H1 (cell line): ENCODE results near the gene YIPF2. TPM values are rescaled to one million over a fixed set of nuclear protein-coding genes. Genes with fewer than 3 reads are reported as not detected.

Experiments used
- CTCF ChIA-PET: fragments of 300-600 bp; sonication (Branson Sonifier 250); formaldehyde crosslinking; loops from one replicate; lab custom pipeline; 2021; ENCODE audit not compliant: partially characterized antibody; lab: Charles Lee
- POLR2A ChIA-PET: fragments of 300-600 bp; sonication (Branson Sonifier 250); formaldehyde crosslinking; loops from one replicate; lab custom pipeline; 2021; ENCODE audit warnings: inconsistent platforms; ENCODE audit not compliant: partially characterized antibody; lab: Charles Lee
- DNase-seq, 2 experiments: peaks; one replicate each; pipeline versions ENCODE4 v3.0.0 to v3.0.0-alpha.2; 2010 to 2022; ENCODE audit warnings: low spot score in 2 of 2, low read depth in 1 of 2, mixed read lengths in 1 of 2
- FAIRE-seq: peaks from 2 replicates; lab custom pipeline; 2011; peaks lifted over from hg19 to GRCh38; lab: Jason Lieb, UNC
- H2AFZ ChIP-seq: 2 replicates; pipeline ENCODE4 v1.8.1; 2012; ENCODE audit warnings: low read length, inconsistent platforms
- H2AK5ac ChIP-seq: 2 replicates; pipeline ENCODE4 v1.6.1; 2013; ENCODE audit warnings: low read depth, low read length
- H2BK120ac ChIP-seq: replicated peaks from 2 replicates; pipeline ENCODE3; 2013; ENCODE audit warnings: low read depth, low read length, inconsistent platforms
- H2BK12ac ChIP-seq: 2 replicates; pipeline ENCODE4 v1.6.1; 2013; ENCODE audit warnings: low read depth, low read length
- H2BK15ac ChIP-seq: 2 replicates; pipeline ENCODE4 v1.6.1; 2013; ENCODE audit warnings: low read length
- H2BK20ac ChIP-seq: 2 replicates; pipeline ENCODE4 v1.6.1; 2013; ENCODE audit warnings: low read length
- H2BK5ac ChIP-seq: 2 replicates; pipeline ENCODE4 v1.6.1; 2013; ENCODE audit warnings: low read depth, low read length
- H3K14ac ChIP-seq: 2 replicates; pipeline ENCODE4 v1.6.1; 2013; ENCODE audit warnings: inconsistent platforms; ENCODE audit not compliant: insufficient read length
- H3K18ac ChIP-seq: 2 replicates; pipeline ENCODE4 v1.6.1; 2013; ENCODE audit warnings: low read length; ENCODE audit errors: extremely low read depth
- H3K23ac ChIP-seq: 2 replicates; pipeline ENCODE4 v1.6.1; 2013; ENCODE audit warnings: inconsistent platforms; ENCODE audit not compliant: insufficient read length
- H3K23me2 ChIP-seq: 2 replicates; pipeline ENCODE4 v1.6.1; 2013; ENCODE audit warnings: low read depth, low read length
- H3K27ac ChIP-seq: 2 replicates; pipeline ENCODE4 v1.6.1; 2011; ENCODE audit warnings: low read depth, low read length, inconsistent platforms
- H3K27me3 ChIP-seq, 4 experiments: replicated peaks in 1 of 4; 1 replicate in 1 of 4; 2 replicates in 3 of 4; pipeline versions ENCODE4 v1.6.1 to v1.8.1; 2011 to 2013; ENCODE audit warnings: low read length in 3 of 4, mild to moderate bottlenecking in 3 of 4, inconsistent platforms in 2 of 4, mixed read lengths in 2 of 4, moderate library complexity in 1 of 4; ENCODE audit not compliant: control insufficient read depth in 3 of 4, insufficient read depth in 3 of 4; ENCODE audit errors: extremely low read depth in 1 of 4
- H3K36me3 ChIP-seq, 4 experiments: 2 replicates each; pipeline versions ENCODE4 v1.6.1 to v1.8.1; 2011 to 2013; ENCODE audit warnings: mild to moderate bottlenecking in 4 of 4, low read length in 3 of 4, moderate library complexity in 2 of 4, control low read depth in 1 of 4, inconsistent platforms in 1 of 4; ENCODE audit not compliant: insufficient read depth in 4 of 4, control insufficient read depth in 2 of 4
- H3K4ac ChIP-seq: replicated peaks from 2 replicates; pipeline ENCODE3; 2013; ENCODE audit warnings: low read length, low read depth, mixed read lengths, inconsistent platforms; ENCODE audit not compliant: insufficient read length
- H3K4me1 ChIP-seq, 4 experiments: replicated peaks in 1 of 4; 1 replicate in 1 of 4; 2 replicates in 3 of 4; pipeline versions ENCODE4 v1.6.1 to v1.8.1; 2011 to 2013; ENCODE audit warnings: low read length in 3 of 4, inconsistent platforms in 2 of 4, mixed read lengths in 1 of 4; ENCODE audit not compliant: insufficient read depth in 4 of 4, control insufficient read depth in 3 of 4
- H3K4me2 ChIP-seq, 2 experiments: 2 replicates each; pipeline versions ENCODE4 v1.6.1 to v1.8.1; 2011 to 2013; ENCODE audit warnings: low read depth in 2 of 2, low read length in 2 of 2, control low read depth in 1 of 2, inconsistent platforms in 1 of 2, mild to moderate bottlenecking in 1 of 2; ENCODE audit not compliant: insufficient read depth in 1 of 2
- H3K4me3 ChIP-seq, 4 experiments: fragments of 200-600, 300-600 bp in 1 of 4; sonication (generic), shearing (Covaris generic), sonication (Bioruptor Twin) in 1 of 4; 2 replicates each; pipeline versions ENCODE4 v1.5.1 to v1.8.1; 2011 to 2016; ENCODE audit warnings: low read length in 4 of 4, low read depth in 3 of 4, control low read depth in 2 of 4, inconsistent platforms in 2 of 4, mild to moderate bottlenecking in 2 of 4, mixed read lengths in 1 of 4, moderate library complexity in 1 of 4; ENCODE audit not compliant: insufficient read depth in 2 of 4; ENCODE audit errors: extremely low read depth in 1 of 4
- H3K56ac ChIP-seq: replicated peaks from 2 replicates; pipeline ENCODE3; 2013; ENCODE audit warnings: low read depth, mild to moderate bottlenecking, mixed read lengths, low read length, inconsistent platforms; ENCODE audit not compliant: insufficient read length
- H3K79me1 ChIP-seq: 2 replicates; pipeline ENCODE4 v1.6.1; 2013; ENCODE audit warnings: low read depth, low read length, control low read depth
- H3K79me2 ChIP-seq, 2 experiments: 2 replicates each; pipeline versions ENCODE4 v1.6.1 to v1.8.1; 2012 to 2013; ENCODE audit warnings: low read length in 2 of 2, mild to moderate bottlenecking in 2 of 2, inconsistent platforms in 1 of 2; ENCODE audit not compliant: insufficient read depth in 2 of 2, control insufficient read depth in 1 of 2
- H3K9ac ChIP-seq, 4 experiments: replicated peaks in 1 of 4; 1 replicate in 1 of 4; 2 replicates in 3 of 4; pipeline versions ENCODE4 v1.6.1 to v1.8.1; 2011 to 2013; ENCODE audit warnings: low read depth in 3 of 4, low read length in 3 of 4, control low read depth in 2 of 4, mild to moderate bottlenecking in 2 of 4, moderate library complexity in 2 of 4, inconsistent platforms in 1 of 4; ENCODE audit errors: extremely low read depth in 1 of 4
- H3K9me3 ChIP-seq, 2 experiments: 2 replicates each; pipeline versions ENCODE4 v1.6.1 to v1.8.1; 2012 to 2013; ENCODE audit warnings: mild to moderate bottlenecking in 2 of 2, moderate library complexity in 2 of 2, control low read depth in 1 of 2, inconsistent platforms in 1 of 2, low read depth in 1 of 2, low read length in 1 of 2, mixed read lengths in 1 of 2; ENCODE audit not compliant: insufficient read depth in 2 of 2
- H4K20me1 ChIP-seq, 2 experiments: replicated peaks in 1 of 2; 2 replicates each; pipeline versions ENCODE3 to v1.8.1; 2011 to 2013; ENCODE audit warnings: inconsistent platforms in 2 of 2, low read length in 2 of 2, mild to moderate bottlenecking in 1 of 2; ENCODE audit not compliant: insufficient read depth in 2 of 2, control insufficient read depth in 1 of 2
- H4K5ac ChIP-seq: 2 replicates; pipeline ENCODE4 v1.6.1; 2013; ENCODE audit warnings: low read length, low read depth, mixed read lengths, inconsistent platforms; ENCODE audit not compliant: insufficient read length
- H4K8ac ChIP-seq: 2 replicates; pipeline ENCODE4 v1.8.0; 2013; ENCODE audit warnings: mild to moderate bottlenecking, moderate library complexity, low read length, inconsistent platforms; ENCODE audit not compliant: insufficient read depth; ENCODE audit errors: extremely low read depth
- H4K91ac ChIP-seq: replicated peaks from 2 replicates; pipeline ENCODE3; 2013; ENCODE audit warnings: low read length, mixed read lengths, inconsistent platforms; ENCODE audit not compliant: insufficient read length
- EGR1 ChIP-seq: IDR thresholded peaks from 2 replicates; pipeline ENCODE4 v1.6.1; 2011; ENCODE audit warnings: low read depth, low read length, borderline replicate concordance
- FOSL1 ChIP-seq: IDR thresholded peaks from 2 replicates; pipeline ENCODE4 v1.6.1; 2011; ENCODE audit warnings: mild to moderate bottlenecking, low read depth, low read length, moderate library complexity; ENCODE audit not compliant: insufficient read depth
- GABPA ChIP-seq: IDR thresholded peaks from 2 replicates; pipeline ENCODE4 v1.6.1; 2011; ENCODE audit warnings: mild to moderate bottlenecking, low read length, moderate library complexity, borderline replicate concordance; ENCODE audit not compliant: insufficient read depth
- HDAC6 ChIP-seq: IDR thresholded peaks from one replicate; pipeline ENCODE4 v1.7.1; 2012; ENCODE audit warnings: low read depth, mild to moderate bottlenecking, inconsistent platforms, low read length, moderate library complexity
- PHF8 ChIP-seq: fragments of 200-600 bp; sonication (generic); conservative IDR thresholded peaks from 2 replicates; pipeline ENCODE4 v1.7.1; 2012; ENCODE audit warnings: low read depth, mild to moderate bottlenecking, inconsistent platforms, low read length, moderate library complexity
- TEAD4 ChIP-seq: IDR thresholded peaks from 2 replicates; pipeline ENCODE4 v1.6.1; 2012; ENCODE audit warnings: low read depth, low read length, inconsistent platforms, mixed read lengths
- WGBS, 2 experiments: shearing (Covaris generic) in 1 of 2; methylation state at CpG; one replicate each; pipeline versions ENCODE4 v1.1.6 to v1.1.7; 2013 to 2015; ENCODE audit warnings: low lambda C conversion rate in 2 of 2, mixed read lengths in 2 of 2, inconsistent platforms in 1 of 2, low coverage in 1 of 2, missing lambda C conversion rate in 1 of 2; ENCODE audit not compliant: insufficient replicate concordance in 2 of 2, insufficient coverage in 1 of 2, insufficient read length in 1 of 2; ENCODE audit errors: extremely low coverage in 1 of 2, missing lambda C conversion rate in 1 of 2; 5-methylcytosine and 5-hydroxymethylcytosine counted together
- polyA plus RNA-seq, 7 experiments: library from polyadenylated mRNA; depleted of rRNA in 3 of 7; stranded (reverse) in 5 of 7; unstranded in 2 of 7; fragments of >200 nt in 5 of 7; fragments of 200-250 nt in 2 of 7; gene quantifications; 1 replicate in 5 of 7; 2 replicates in 1 of 7; 4 replicates in 1 of 7; pipeline versions ENCODE4 v1.2.1 to v1.2.3, GENCODE V29; 2011 to 2013; ENCODE audit warnings: missing spikeins in 2 of 7, mixed read lengths in 2 of 7
- total RNA-seq: library from RNA; stranded (reverse); fragmentation: NEBNext Ultra II Directional; extraction: Animal tissue kit (Norgen Biotek cat#: 25700); gene quantifications from 2 replicates; pipeline ENCODE4 v1.2.1, GENCODE V29; 2021

Gene YIPF2
- total and polyA plus RNA-seq, 2 of the 8 experiments (the other 6 are each of a cell fraction or from before 2014, with no cell fraction given): 48.3 to 112 TPM

DNA sequence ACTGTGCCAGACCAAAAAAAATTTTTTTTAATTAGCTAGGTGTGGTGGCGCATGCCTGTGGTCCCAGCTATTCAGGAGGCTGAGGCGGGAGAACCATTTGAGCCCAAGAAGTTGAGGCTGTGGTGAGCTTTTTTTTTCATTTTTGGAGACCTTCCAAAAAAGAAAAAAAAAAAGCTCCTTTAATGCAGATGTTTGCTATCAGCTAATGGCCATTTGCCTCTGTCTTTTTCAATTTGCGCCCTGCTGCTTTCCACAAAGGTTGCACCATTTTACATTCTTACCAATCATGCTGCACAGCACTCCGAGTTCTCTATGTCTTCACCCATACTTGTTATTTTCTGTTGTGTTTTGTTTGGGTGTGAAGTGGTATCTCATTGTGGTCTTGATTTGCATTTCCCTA, 16.8 kb upstream of the YIPF2 start:
- Histone ChIP-seq H3K56ac (no peak overlapping the region), H2BK120ac (no peak overlapping the region), H3K9me3 (no peaks in the 10 kb centered on the region), H4K20me1 (no peaks in the 10 kb centered on the region), H3K4me2 (no peak overlapping the region), H3K23ac (no peak overlapping the region), H3K79me2 (no peaks in the 10 kb centered on the region), H3K4me1 (no peaks in the 10 kb centered on the region), H2BK15ac (no peak overlapping the region), H2BK20ac (no peak overlapping the region), H3K36me3 (no peaks in the 10 kb centered on the region), H3K27me3 (no peaks in the 10 kb centered on the region), H3K23me2 (no peaks in the 10 kb centered on the region), H3K4ac (no peak overlapping the region), H3K27ac (no peak overlapping the region), H3K14ac (no peak overlapping the region), H2BK12ac (no peak overlapping the region), H3K18ac (no peak overlapping the region), H4K91ac (no peak overlapping the region), H4K8ac (no peak overlapping the region), H3K79me1 (no peaks in the 10 kb centered on the region), H2AK5ac (no peak overlapping the region), H2AFZ (no peak overlapping the region), H3K9ac (no peak overlapping the region), H4K5ac (no peak overlapping the region), H3K4me3 (no peak overlapping the region), H2BK5ac (no peak overlapping the region)
- no peak for DNase-seq
- CTCF ChIA-PET: interaction anchor here (1.1 to 3.3 kb wide), 11 partner anchors 9 to 172 kb away, joined by 3 to 13 read pairs (median 3); no protein-coding TSS in a partner anchor
- no peak for FAIRE-seq
- POLR2A ChIA-PET: interaction anchor here (0.7 to 1.3 kb wide), 2 partner anchors 109 to 716 kb away, joined by 3 read pairs; partner anchors contain the start of gene TMED1
- TF ChIP-seq EGR1 (no peak), GABPA (no peak), PHF8 (no peak), TEAD4 (no peak), FOSL1 (no peak), HDAC6 (no peak)
- 93% methylated on average over 4 of the region's 4 CpGs; no CpG with 5 or more reads in 1 of the 2 experiments for WGBS, 2 experiments
